GM12801 (cell line): ENCODE measurements around the gene LDLR.

Experiments used
- CTCF ChIP-seq: IDR thresholded peaks from one replicate; pipeline ENCODE4 v1.5.1; 2011; ENCODE audit warnings: control low read depth; ENCODE audit not compliant: insufficient read length; ENCODE audit errors: extremely low read depth

LDLR gene

DNA sequence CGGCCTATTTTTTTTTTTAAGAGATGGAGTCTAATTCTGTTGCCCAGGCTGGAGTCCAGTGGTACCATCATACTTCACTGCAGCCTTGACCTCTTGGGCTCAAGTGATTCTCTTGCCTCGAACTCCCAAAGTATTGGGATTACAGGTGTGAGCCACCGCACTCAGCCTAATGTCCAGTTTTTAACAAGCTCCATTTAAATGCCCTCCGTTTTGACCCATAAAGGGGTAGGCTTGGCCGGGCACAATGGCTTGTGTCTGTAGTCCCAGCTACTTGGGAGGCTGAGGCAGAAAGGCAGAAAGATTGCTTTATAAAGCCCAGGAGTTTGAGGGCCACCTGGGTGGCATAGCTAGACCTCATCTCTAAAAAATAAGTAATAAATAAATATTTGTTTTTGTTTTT, 11.8 kb downstream of the LDLR start:
- no peak for TF ChIP-seq CTCF

GRCh38 chr19:11102944-11103343, 13.7 kb downstream of the LDLR start:
- TF ChIP-seq CTCF: no peak

- TF ChIP-seq CTCF: no peak
These were observed 15.9 kb downstream of the LDLR start for GRCh38 chr19:11105014-11105636.

DNA sequence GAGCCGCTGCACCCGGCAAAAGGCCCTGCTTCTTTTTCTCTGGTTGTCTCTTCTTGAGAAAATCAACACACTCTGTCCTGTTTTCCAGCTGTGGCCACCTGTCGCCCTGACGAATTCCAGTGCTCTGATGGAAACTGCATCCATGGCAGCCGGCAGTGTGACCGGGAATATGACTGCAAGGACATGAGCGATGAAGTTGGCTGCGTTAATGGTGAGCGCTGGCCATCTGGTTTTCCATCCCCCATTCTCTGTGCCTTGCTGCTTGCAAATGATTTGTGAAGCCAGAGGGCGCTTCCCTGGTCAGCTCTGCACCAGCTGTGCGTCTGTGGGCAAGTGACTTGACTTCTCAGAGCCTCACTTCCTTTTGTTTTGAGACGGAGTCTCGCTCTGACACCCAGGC, 17.2 kb downstream of the LDLR start:
- no peak for TF ChIP-seq CTCF

GRCh38 chr19:11108746-11109145, 19.5 kb downstream of the LDLR start:
- TF ChIP-seq CTCF: no peak

DNA sequence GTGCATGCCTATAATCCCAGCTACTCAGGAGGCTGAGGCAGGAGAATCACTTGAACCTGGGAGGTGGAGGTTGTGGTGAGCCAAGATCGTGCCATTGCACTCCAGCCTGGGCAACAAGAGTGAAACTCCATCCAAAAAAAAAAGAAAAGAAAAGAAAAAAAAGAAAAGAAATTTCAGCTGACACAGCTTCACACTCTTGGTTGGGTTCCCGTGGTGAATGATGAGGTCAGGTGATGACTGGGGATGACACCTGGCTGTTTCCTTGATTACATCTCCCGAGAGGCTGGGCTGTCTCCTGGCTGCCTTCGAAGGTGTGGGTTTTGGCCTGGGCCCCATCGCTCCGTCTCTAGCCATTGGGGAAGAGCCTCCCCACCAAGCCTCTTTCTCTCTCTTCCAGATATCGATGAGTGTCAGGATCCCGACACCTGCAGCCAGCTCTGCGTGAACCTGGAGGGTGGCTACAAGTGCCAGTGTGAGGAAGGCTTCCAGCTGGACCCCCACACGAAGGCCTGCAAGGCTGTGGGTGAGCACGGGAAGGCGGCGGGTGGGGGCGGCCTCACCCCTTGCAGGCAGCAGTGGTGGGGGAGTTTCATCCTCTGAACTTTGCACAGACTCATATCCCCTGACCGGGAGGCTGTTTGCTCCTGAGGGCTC, 22.0 kb downstream of the LDLR start:
- no peak for TF ChIP-seq CTCF

GRCh38 chr19:11111771-11112144, 22.5 kb downstream of the LDLR start:
- no peak for TF ChIP-seq CTCF
